Mononuclear cell (primary cell): ENCODE measurements around the gene DRAM1. TPM values are rescaled to one million over a fixed set of nuclear protein-coding genes. Genes with fewer than 3 reads are reported as not detected.
"Not testable (repeated sequence)": the region's sequence is repeated elsewhere in the genome, so short reads cannot be mapped to it uniquely, and the experiment has no call there.

Experiments
- H3K27me3 ChIP-seq: 2 replicates; pipeline ENCODE4 v1.6.0; 2011; ENCODE audit warnings: low read length, control low read depth; ENCODE audit not compliant: insufficient read depth
- H3K4me1 ChIP-seq: 2 replicates; pipeline ENCODE4 v1.5.1; 2011; ENCODE audit warnings: mild to moderate bottlenecking, low read length, control low read depth; ENCODE audit not compliant: insufficient read depth
- H3K4me3 ChIP-seq: 2 replicates; pipeline ENCODE4 v1.5.1; 2011; ENCODE audit warnings: mild to moderate bottlenecking, low read length, moderate library complexity
- H3K9me3 ChIP-seq: 2 replicates; pipeline ENCODE4 v1.5.1; 2011; ENCODE audit warnings: low read depth, mild to moderate bottlenecking, control low read depth, low read length
- total RNA-seq: library from RNA; depleted of rRNA; stranded (reverse); fragments of >200 nt; gene quantifications from one replicate; pipeline ENCODE4 v1.2.3, GENCODE V29; 2012

Gene DRAM1
- total RNA-seq, 1 donor, result 23.6 TPM

DNA sequence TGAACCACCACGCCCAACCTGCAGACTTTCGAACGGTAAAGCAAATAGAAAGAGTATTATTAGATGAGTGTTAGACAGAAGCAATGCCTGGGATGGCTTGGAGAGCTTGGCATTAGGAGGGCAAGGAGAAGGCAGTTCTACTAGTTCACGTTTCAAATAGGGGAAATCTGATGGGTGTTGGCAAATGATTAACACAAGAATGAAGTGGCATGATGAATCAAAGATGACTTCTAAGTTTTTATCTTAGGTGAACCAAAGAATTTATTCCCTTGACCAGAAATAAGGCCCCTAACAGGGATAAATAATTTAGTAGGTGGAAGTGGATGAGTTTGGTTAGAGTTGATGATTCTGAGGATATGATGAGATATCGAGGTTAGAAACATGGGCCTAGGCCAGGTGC lies 38.5 kb downstream of the DRAM1 start:
- Histone ChIP-seq H3K27me3 (no peaks in the 10 kb centered on the region), H3K4me3 (no peak overlapping the region), H3K4me1 (peaks cover 16% of the 10 kb centered on the region), H3K9me3 (no peaks in the 10 kb centered on the region)

DNA sequence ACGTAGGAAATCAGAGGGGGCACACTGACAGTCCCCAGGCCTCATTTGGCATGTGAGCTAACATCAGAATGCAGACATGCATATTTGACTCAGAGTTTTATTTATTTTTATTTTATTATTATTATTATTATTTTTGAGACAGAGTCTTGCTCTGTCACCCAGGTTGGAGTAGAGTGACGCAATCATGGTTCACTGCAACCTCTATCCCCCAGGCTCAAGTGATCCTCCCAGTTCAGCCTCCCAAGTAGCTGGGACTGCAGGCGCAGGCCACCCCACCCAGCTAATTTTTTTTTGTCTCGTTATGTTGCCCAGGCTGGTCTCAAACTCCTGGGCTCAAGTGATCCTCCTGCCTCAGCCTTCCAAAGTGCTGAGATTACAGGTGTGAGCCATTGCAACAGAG lies 41.4 kb downstream of the DRAM1 start:
- H3K4me3 ChIP-seq, H3K27me3 ChIP-seq, H3K9me3 ChIP-seq: not testable (repeated sequence)
- peaks cover 16% of the 10 kb centered on the region for H3K4me1 ChIP-seq

DNA sequence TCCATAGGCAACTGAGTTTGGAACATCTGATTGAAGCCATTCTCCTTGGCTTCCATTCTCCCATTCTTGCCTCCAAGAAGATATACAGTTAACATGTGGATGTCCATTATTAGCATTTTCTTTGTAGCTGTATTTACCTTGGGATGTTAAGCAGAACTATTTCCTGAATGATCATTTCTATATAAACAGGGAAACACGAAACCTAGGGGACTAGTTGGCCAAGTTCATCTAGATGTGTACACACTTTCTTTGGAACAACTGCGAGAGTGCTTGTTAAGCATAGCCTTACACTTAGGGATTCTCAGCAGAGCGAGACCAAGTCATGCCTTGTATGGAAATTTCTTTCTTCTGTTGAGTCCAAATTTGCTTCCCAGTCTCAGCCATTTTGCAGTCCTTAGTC lies 42.1 kb downstream of the DRAM1 start:
- Histone ChIP-seq H3K4me1 (peaks cover 11% of the 10 kb centered on the region), H3K27me3 (no peaks in the 10 kb centered on the region), H3K9me3 (no peaks in the 10 kb centered on the region), H3K4me3 (no peak overlapping the region)

DNA sequence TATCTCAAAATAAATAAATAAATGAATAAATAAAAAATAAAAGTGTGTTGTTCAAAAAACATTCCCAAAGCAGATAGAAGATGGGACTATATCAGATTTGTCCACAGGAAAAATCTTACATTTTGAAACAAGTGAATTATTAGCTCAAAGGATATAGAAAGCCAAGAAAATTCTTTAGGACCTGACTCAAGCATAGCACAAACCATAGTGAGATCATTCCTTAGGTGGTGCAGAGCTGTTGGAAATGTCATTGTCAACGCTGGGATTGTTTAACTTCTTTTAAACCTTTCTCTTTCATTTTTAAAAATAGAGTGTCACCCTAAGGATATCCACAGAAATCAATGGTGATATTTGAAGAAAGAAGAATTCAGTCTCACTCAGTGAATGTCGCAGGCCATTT lies 43.5 kb downstream of the DRAM1 start:
- Histone ChIP-seq H3K9me3 (no peaks in the 10 kb centered on the region), H3K4me3 (no peak overlapping the region), H3K27me3 (no peaks in the 10 kb centered on the region), H3K4me1 (peaks cover 19% of the 10 kb centered on the region)

DNA sequence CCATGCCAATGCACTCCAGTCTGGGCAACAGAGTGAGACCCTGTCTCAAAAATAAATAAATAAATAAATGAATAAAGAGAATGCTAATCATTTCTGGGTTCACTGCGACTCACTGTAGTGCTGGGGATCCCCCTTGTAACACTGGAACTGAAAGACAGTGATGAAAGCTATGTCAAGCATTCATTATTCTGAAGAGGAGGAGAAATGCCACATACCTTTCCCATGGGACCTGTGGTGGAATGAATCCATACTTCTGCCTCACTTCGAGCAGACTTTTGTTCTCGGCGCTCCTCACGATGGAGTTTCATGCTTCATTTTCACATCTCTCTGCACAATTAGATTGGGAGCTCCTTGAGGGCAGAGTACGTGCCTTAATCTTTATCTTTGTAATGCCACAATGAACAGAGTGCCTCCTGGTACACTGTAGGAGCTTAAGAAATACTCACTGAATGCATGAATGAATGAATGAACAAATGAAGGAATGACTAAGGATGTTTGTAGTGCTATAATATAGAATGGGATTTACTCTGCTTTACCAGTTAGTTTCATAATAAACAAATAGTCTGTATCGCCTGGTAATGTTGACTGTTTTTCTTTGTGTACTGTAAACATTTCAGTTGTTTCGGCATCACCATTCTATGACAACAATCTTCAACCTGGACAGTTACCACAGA lies 45.8 kb downstream of the DRAM1 start:
- no peaks in the 10 kb centered on the region for H3K9me3 ChIP-seq
- H3K4me1 ChIP-seq, result peaks cover 28% of the 10 kb centered on the region
- H3K27me3 ChIP-seq, result no peaks in the 10 kb centered on the region
- H3K4me3 ChIP-seq, result no peak overlapping the region

DNA sequence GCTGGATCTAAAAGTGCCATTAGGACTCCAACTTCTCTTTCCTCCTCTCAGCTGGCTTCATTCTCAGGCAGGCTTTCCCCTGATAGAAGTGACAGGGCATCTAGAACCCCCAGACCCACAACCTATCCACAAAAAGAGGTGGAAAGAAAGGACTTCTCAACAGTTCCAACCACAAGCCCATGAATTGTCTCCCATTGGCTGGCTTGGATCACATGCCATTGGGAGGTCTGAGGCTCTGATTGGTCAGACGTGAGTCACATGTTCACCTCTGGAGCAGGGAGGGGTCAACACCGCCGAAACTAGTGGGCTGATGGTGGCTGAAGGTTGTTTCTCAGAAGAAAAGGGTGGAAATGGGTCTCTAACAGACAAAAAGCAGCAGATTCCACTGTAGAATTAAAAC lies 47.2 kb downstream of the DRAM1 start:
- no peaks in the 10 kb centered on the region for H3K9me3 ChIP-seq
- H3K27me3 ChIP-seq, result no peaks in the 10 kb centered on the region
- no peak overlapping the region for H3K4me3 ChIP-seq
- peaks cover 34% of the 10 kb centered on the region for H3K4me1 ChIP-seq

DNA sequence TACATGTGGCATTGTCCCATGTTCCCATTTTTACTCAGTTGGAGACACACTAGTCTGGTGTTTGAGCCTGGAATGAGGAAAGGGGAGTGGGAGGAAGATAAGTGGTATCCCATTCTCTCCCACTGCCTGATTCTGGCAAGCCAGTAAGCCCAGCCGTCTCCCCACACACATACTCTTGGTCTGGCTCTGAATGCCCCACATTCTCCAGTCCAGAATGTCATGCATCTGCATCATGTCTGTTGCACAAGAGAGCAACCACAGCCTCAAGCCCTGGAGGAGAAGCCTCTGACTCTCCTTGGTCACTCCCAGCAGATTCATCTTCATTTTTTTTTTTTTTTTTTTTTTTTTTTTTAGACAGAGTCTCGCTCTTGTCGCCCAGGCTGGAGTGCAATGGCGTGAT lies 48.0 kb downstream of the DRAM1 start:
- Histone ChIP-seq H3K9me3 (no peaks in the 10 kb centered on the region), H3K27me3 (no peaks in the 10 kb centered on the region), H3K4me1 (peaks cover 34% of the 10 kb centered on the region), H3K4me3 (no peak overlapping the region)

DNA sequence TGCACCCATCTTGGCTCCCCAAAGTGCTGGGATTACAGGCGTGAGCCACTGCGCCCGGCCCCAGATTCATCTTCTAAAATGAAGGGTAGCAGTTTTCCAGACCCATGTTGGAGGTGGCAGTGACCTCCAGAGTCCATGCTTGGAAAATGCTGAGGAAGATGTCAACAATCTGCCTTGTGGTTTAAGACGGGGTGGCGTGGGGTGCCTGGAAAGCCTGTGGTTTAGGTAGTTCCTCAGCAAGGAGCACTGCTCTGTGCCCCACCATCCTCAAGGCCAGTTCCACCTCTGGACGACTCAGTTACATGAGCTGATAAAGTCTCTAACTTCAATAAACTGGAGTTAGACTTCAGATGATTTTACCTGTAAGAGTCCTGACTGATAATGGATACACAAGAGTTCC lies 48.6 kb downstream of the DRAM1 start:
- no peaks in the 10 kb centered on the region for H3K9me3 ChIP-seq
- peaks cover 34% of the 10 kb centered on the region for H3K4me1 ChIP-seq
- no peak overlapping the region for H3K4me3 ChIP-seq
- no peaks in the 10 kb centered on the region for H3K27me3 ChIP-seq

DNA sequence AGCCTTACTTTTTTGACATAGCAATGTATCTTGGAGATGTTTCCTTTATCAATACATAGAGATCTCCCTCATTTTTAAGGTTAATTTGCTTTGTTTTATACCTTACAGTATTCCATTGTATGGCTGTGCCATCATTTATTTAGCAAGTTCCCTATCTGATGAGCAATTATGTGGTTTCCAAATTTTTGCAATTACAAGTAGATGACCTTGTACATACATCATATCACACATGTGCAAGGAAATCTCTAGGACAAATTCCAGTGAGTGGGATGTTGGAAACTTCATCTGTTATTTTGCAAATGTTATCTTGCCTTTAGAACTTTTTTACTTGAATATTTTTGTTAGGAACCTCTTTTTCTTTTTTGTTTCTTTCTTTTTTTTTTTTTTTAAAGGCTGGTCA lies 49.7 kb downstream of the DRAM1 start:
- H3K9me3 ChIP-seq, result no peaks in the 10 kb centered on the region
- no peaks in the 10 kb centered on the region for H3K27me3 ChIP-seq
- H3K4me1 ChIP-seq, result peaks cover 40% of the 10 kb centered on the region
- H3K4me3 ChIP-seq, result no peak overlapping the region

DNA sequence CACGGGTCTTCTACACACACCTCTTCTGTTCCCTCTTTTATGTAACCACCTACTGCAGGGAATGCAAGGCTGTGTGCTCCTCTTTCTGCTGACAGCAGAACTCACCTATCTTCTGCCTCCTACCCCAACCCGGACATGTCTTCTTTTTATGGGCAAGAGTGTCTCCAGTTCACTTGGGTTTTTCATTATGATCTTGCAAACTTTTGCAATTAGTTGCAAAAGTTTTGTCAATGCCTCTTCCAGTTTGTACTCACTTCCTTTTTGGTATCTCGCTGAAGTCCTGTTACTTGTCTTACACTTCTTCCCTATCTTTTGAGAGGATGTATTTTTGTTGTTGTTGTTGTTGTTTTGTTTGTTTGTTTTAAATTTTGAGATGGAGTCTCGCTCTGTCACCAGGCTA lies 50.6 kb downstream of the DRAM1 start:
- H3K9me3 ChIP-seq, result no peaks in the 10 kb centered on the region
- no peak overlapping the region for H3K4me3 ChIP-seq
- H3K27me3 ChIP-seq, result no peaks in the 10 kb centered on the region
- H3K4me1 ChIP-seq, result peaks cover 46% of the 10 kb centered on the region

DNA sequence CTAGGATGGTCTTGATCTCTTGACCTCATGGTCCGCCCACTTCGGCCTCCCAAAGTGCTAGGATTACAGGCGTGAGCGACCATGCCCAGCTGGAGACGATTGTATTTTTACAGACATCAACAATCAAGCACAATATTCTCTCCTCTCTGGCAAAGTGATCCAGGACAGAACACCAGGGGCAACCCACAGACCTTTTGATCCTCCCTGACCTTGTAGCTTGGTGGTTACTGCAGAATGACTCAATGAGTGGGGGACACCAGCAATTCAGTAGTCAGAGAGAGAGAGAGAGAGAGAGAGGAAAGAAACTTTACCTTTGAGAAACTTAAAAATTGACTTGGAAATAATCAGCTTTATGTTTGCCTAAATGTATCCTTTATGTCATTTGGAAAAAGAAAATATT lies 51.2 kb downstream of the DRAM1 start:
- Histone ChIP-seq H3K27me3 (no peaks in the 10 kb centered on the region), H3K4me3 (no peak overlapping the region), H3K4me1 (peaks cover 46% of the 10 kb centered on the region), H3K9me3 (no peaks in the 10 kb centered on the region)

DNA sequence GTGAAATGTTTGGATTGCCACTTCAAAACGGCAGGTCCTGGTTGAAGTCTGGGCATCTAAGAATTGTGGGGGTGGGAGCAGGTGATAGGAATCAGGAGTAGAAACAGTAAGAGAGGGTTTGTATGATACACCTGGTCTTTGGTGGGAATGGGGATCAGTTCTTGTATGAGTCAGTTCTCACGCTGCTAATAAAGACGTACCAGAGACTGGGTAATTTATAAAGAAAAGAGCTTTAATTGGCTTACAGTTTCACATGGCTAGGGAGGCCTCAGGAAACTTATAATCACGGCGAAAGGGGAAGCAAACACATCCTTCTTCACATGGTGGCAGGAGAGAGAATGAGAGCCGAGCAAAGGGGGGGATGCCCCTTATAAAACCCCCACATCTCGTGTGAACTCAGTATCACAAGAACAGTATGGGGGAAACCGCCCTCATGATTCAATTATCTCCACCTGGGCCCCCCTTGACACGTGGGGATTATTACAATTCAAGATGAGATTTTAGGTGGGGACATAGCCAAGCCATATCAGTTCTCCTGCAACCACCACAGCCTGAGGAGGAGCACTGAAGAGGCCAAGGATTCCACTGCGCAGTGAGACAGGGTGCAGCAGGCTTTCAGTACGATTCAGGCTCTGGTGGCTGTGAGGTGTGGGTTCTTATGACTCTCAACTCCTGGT lies 52.1 kb downstream of the DRAM1 start:
- H3K4me1 ChIP-seq, result peaks cover 50% of the 10 kb centered on the region
- H3K4me3 ChIP-seq, result no peak overlapping the region
- no peaks in the 10 kb centered on the region for H3K9me3 ChIP-seq
- H3K27me3 ChIP-seq, result no peaks in the 10 kb centered on the region

DNA sequence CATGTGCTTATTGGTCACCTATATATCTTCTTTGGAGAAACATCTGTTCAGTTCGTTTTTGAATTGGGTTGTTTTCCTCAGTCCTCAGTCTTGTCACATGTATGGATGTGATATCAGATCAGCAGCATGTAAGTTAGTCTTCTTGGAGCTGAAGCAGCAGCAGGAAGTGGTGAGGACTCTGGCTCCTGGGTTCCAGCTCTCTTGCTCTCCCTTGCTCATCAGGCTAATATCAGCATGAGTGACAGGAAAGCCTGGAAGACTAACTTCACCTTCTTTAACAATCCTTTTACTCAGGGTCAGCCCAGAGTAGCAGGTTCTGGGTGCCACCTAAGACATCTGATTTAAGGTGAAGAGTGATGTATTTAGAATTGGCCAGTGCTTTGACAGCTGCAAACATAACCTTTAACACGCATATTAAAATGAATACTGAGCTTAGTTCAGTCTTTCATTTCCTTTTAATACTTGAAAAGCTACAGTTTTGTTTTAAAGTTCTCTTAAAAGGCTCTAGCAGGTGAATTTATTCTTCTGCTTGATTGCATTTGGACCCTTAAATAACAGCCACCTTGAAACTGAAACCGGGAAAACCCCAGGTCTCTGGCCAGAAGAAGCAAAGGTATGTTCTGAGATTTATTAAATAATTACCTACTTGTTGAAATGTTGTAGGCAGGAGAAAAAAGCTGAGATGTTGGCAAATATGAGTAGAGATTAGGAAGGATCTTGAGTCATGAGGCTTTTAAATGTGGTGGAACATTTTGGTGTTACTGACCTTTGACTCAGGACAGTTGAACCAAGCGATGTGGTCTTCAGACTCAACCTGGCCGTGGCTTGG lies 54.3 kb downstream of the DRAM1 start:
- no peaks in the 10 kb centered on the region for H3K27me3 ChIP-seq
- H3K4me1 ChIP-seq, result peaks cover 52% of the 10 kb centered on the region
- H3K9me3 ChIP-seq, result no peaks in the 10 kb centered on the region
- H3K4me3 ChIP-seq, result no peak overlapping the region

DNA sequence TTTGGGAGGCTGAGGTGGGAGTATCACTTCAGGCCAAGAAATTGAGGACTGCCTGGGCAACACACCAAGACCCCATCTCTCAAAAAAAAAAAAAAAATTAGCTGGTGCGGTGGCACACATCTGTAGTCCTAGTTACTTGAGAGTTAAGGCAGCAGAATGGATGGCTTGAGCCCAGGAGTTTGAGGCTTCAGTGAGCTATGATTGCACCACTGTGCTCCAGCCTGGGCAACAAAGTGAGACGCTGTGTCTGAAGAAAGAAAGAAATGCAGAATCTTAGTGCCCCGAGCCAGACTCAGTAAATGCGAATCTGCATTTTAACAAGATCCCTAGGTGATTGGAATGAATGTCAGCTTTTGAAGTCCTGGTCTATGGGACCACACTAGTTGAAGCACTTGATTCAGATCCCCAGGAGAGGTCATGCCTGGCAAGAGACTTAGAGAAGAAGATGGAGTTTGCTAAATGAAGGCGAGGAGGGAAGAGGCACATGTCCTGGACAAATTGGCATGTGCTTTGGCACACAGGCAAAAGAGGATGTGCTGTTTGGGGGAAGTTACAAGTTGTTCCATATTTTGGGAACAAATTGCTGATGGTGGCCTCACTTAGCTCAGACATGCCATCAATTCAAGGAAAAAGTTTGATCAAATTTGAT lies 56.6 kb downstream of the DRAM1 start:
- H3K27me3 ChIP-seq, result no peaks in the 10 kb centered on the region

More for the DNA sequence above, 56.6 kb downstream of the DRAM1 start:
- H3K9me3 ChIP-seq, result no peaks in the 10 kb centered on the region
- no peak overlapping the region for H3K4me3 ChIP-seq
- H3K4me1 ChIP-seq, result peaks cover 38% of the 10 kb centered on the region
